CD4-positive, alpha-beta T cell treated with Interleukin-12 subunit alpha and Interleukin-12 subunit beta, for 1 hour (primary cell): ENCODE measurements around the gene ADCY3.

ENCODE experiments used
- DNase-seq: peaks from one replicate; pipeline ENCODE4 v3.0.0-alpha.2; 2020

The ADCY3 gene

GRCh38 chr2:24924732-24925131 is 4.7 kb upstream of the ADCY3 start:
- no peak for DNase-seq

GRCh38 chr2:24924266-24924665 is 4.2 kb upstream of the ADCY3 start:
- DNase-seq = no peak

- DNase-seq = no peak
Measured at GRCh38 chr2:24923106-24923505, 3.1 kb upstream of the ADCY3 start.

- no peak for DNase-seq
Measured at GRCh38 chr2:24922556-24922955, 2.5 kb upstream of the ADCY3 start.

- DNase-seq = peak; percentile 19
Measured at GRCh38 chr2:24920809-24921441, 888 bp upstream of the ADCY3 start.

GRCh38 chr2:24919506-24920097 is 435 bp downstream of the ADCY3 start:
- no peak for DNase-seq

- peak; percentile 74 for DNase-seq
Measured at GRCh38 chr2:24919037-24919505, 966 bp downstream of the ADCY3 start.

- DNase-seq = no peak
Measured at GRCh38 chr2:24918326-24919036, 1.6 kb downstream of the ADCY3 start.

- DNase-seq = no peak
Measured at GRCh38 chr2:24917731-24918325, 2.2 kb downstream of the ADCY3 start.

- no peak for DNase-seq
Measured at GRCh38 chr2:24917086-24917485, 3.0 kb downstream of the ADCY3 start.

GRCh38 chr2:24915796-24916195 is 4.2 kb downstream of the ADCY3 start:
- no peak for DNase-seq

- DNase-seq = no peak
Measured at GRCh38 chr2:24915175-24915574, 4.9 kb downstream of the ADCY3 start.

GRCh38 chr2:24914713-24915112 is 5.3 kb downstream of the ADCY3 start:
- no peak for DNase-seq

- no peak for DNase-seq
Measured at GRCh38 chr2:24913911-24914310, 6.1 kb downstream of the ADCY3 start.

GRCh38 chr2:24912986-24913385 is 7.1 kb downstream of the ADCY3 start:
- DNase-seq = no peak

GRCh38 chr2:24912523-24912922 is 7.5 kb downstream of the ADCY3 start:
- DNase-seq = no peak

- no peak for DNase-seq
Measured at GRCh38 chr2:24910245-24910644, 9.8 kb downstream of the ADCY3 start.

GRCh38 chr2:24909555-24910177 is 10.4 kb downstream of the ADCY3 start:
- DNase-seq = no peak

GRCh38 chr2:24908461-24908901 is 11.6 kb downstream of the ADCY3 start:
- no peak for DNase-seq

GRCh38 chr2:24907116-24907515 is 12.9 kb downstream of the ADCY3 start:
- DNase-seq = no peak

- DNase-seq = no peak
Measured at GRCh38 chr2:24906466-24906865, 13.6 kb downstream of the ADCY3 start.

- DNase-seq = no peak
Measured at GRCh38 chr2:24903161-24904103, 16.6 kb downstream of the ADCY3 start.
